ENCODE data around the gene DYNLL1.
"Not testable (repeated sequence)": the region's sequence is repeated elsewhere in the genome, so short reads cannot be mapped to it uniquely, and the experiment has no call there.

DYNLL1 gene

DNA sequence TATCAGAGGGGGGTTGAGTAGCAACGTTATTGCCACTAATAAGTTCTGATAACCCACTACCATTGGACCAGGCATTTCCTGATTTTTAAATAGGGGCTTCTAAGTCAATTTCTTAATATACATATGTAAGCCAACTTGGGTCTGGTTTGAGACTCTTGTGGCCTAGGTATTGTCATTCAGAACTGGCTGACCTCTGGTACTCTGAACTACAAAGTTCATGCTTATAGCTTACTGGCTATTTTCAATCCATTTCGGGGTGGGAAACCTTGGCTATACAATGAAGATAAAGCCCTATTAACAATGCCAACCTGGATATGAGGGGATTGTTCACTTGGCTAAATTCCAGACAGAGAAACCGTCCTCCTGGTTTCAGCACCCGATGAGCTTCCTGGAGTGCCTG lies 8.7 kb downstream of the DYNLL1 start:
- no peak overlapping the region for H3K27ac ChIP-seq (ENCODE audit: low read depth, low read length)
- H3K4me3 ChIP-seq (ENCODE audit: low read depth in 1 of 2, low read length in 2 of 2): no peak overlapping the region
- H3K36me3 ChIP-seq (ENCODE audit: control insufficient read depth in 1 of 2, insufficient read depth in 2 of 2, low read length in 2 of 2): peaks cover 12 to 34% of the 10 kb centered on the region in 2 donors
- H3K4me1 ChIP-seq (ENCODE audit: control insufficient read depth in 1 of 2, insufficient read depth in 2 of 2, low read length in 2 of 2): no peaks in the 10 kb centered on the region
- no peaks in the 10 kb centered on the region for H3K27me3 ChIP-seq (ENCODE audit: control insufficient read depth in 1 of 2, insufficient read depth in 2 of 2, low read length in 2 of 2)
- H3K9me3 ChIP-seq (ENCODE audit: control insufficient read depth in 1 of 2, low read length in 2 of 2): no peaks in the 10 kb centered on the region
- H3K9ac ChIP-seq (ENCODE audit: low read depth in 1 of 2, low read length in 2 of 2): no peak overlapping the region

DNA sequence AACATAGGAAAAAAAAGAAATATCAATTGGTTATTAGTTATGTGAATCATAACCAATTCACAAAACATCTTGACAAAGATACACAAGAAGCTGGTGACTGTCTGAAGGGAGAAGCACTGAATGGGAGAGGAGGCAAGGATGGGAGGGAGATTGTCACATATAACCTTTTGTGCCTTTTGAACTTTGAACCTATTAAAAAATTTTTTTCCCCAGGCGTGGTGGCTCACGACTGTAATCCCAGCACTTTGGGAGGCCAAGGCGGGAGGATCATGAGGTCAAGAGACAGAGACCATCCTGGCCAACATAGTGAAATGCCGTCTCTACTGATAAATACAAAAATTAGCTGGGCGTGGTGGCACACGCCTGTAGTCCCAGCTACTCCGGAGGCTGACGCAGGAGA lies 12.6 kb downstream of the DYNLL1 start:
- Histone ChIP-seq H3K9ac (ENCODE audit: low read depth in 1 of 2, low read length in 2 of 2) (no peak overlapping the region), H3K27ac (ENCODE audit: low read depth, low read length) (no peak overlapping the region), H3K4me1 (ENCODE audit: control insufficient read depth in 1 of 2, insufficient read depth in 2 of 2, low read length in 2 of 2) (no peaks in the 10 kb centered on the region), H3K4me3 (ENCODE audit: low read depth in 1 of 2, low read length in 2 of 2) (no peak overlapping the region), H3K36me3 (ENCODE audit: control insufficient read depth in 1 of 2, insufficient read depth in 2 of 2, low read length in 2 of 2) (peaks cover 17 to 39% of the 10 kb centered on the region in 2 donors), H3K27me3 (ENCODE audit: control insufficient read depth in 1 of 2, insufficient read depth in 2 of 2, low read length in 2 of 2) (no peaks in the 10 kb centered on the region), H3K9me3 (ENCODE audit: control insufficient read depth in 1 of 2, low read length in 2 of 2) (no peaks in the 10 kb centered on the region)

DNA sequence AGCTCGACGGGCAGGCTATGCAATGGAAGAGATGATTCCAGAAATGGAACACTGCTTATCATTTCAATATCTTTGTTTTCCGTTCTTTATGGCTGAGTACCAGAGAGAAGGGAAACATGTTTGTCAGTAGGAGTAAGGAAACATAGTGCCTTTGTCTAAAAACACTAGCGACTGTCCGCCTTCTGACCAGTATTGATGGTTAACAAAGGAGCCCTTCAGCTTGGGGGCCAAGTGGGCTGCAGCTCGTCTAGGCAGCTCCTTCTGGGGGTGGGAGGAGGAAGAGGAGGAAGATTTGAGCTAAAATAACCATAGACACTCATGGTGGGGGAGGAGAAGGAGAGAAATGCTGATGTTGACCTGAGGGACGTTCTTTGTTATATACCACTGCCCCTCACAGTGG lies 18.1 kb downstream of the DYNLL1 start:
- no peak overlapping the region for H3K9ac ChIP-seq (ENCODE audit: low read depth in 1 of 2, low read length in 2 of 2)

DNA sequence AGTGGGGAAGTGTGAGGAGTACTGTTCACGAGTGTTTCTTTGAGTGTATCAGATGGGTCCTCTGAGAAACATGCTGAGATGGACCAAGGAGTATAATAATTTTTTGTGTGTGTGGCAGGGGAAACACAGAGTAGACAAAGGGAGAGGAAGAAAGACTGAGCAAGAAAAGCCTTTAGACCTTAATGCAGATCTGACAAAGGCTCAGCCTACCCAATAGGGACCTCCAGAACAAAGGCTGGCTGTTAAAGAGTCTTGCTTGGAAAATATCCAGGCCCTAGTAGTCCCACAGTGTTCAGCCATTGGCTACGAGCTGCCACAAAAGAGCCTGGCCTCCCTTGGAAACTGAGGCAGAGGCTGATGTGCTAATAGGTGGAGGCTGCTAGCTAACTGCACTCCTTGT lies 19.6 kb downstream of the DYNLL1 start:
- Histone ChIP-seq H3K4me1 (ENCODE audit: control insufficient read depth in 1 of 2, insufficient read depth in 2 of 2, low read length in 2 of 2) (no peaks in the 10 kb centered on the region), H3K27ac (ENCODE audit: low read depth, low read length) (no peak overlapping the region), H3K9me3 (ENCODE audit: control insufficient read depth in 1 of 2, low read length in 2 of 2) (no peaks in the 10 kb centered on the region), H3K9ac (ENCODE audit: low read depth in 1 of 2, low read length in 2 of 2) (no peak overlapping the region), H3K27me3 (ENCODE audit: control insufficient read depth in 1 of 2, insufficient read depth in 2 of 2, low read length in 2 of 2) (no peaks in the 10 kb centered on the region), H3K36me3 (ENCODE audit: control insufficient read depth in 1 of 2, insufficient read depth in 2 of 2, low read length in 2 of 2) (peaks cover 19 to 37% of the 10 kb centered on the region in 2 donors), H3K4me3 (ENCODE audit: low read depth in 1 of 2, low read length in 2 of 2) (no peak overlapping the region)

More for the DNA sequence above, 18.1 kb downstream of the DYNLL1 start:
- Histone ChIP-seq H3K4me1 (ENCODE audit: control insufficient read depth in 1 of 2, insufficient read depth in 2 of 2, low read length in 2 of 2) (no peaks in the 10 kb centered on the region), H3K27me3 (ENCODE audit: control insufficient read depth in 1 of 2, insufficient read depth in 2 of 2, low read length in 2 of 2) (no peaks in the 10 kb centered on the region), H3K36me3 (ENCODE audit: control insufficient read depth in 1 of 2, insufficient read depth in 2 of 2, low read length in 2 of 2) (peaks cover 23 to 49% of the 10 kb centered on the region in 2 donors), H3K9me3 (ENCODE audit: control insufficient read depth in 1 of 2, low read length in 2 of 2) (no peaks in the 10 kb centered on the region), H3K4me3 (ENCODE audit: low read depth in 1 of 2, low read length in 2 of 2) (no peak overlapping the region), H3K27ac (ENCODE audit: low read depth, low read length) (no peak overlapping the region)

- not testable (repeated sequence) for H3K4me3 ChIP-seq (ENCODE audit: low read depth in 1 of 2, low read length in 2 of 2); H3K27ac ChIP-seq (ENCODE audit: low read depth, low read length); H3K9me3 ChIP-seq (ENCODE audit: control insufficient read depth in 1 of 2, low read length in 2 of 2); H3K9ac ChIP-seq (ENCODE audit: low read depth in 1 of 2, low read length in 2 of 2); H3K4me1 ChIP-seq (ENCODE audit: control insufficient read depth in 1 of 2, insufficient read depth in 2 of 2, low read length in 2 of 2); H3K27me3 ChIP-seq (ENCODE audit: control insufficient read depth in 1 of 2, insufficient read depth in 2 of 2, low read length in 2 of 2)
- H3K36me3 ChIP-seq (ENCODE audit: control insufficient read depth in 1 of 2, insufficient read depth in 2 of 2, low read length in 2 of 2): peaks cover 9 to 40% of the 10 kb centered on the region in 2 donors
These were observed 23.4 kb downstream of the DYNLL1 start for GRCh38 chr12:120519324-120519723.

GRCh38 chr12:120522568-120522967 lies 26.7 kb downstream of the DYNLL1 start:
- Histone ChIP-seq H3K27me3 (ENCODE audit: control insufficient read depth in 1 of 2, insufficient read depth in 2 of 2, low read length in 2 of 2) (no peaks in the 10 kb centered on the region), H3K9ac (ENCODE audit: low read depth in 1 of 2, low read length in 2 of 2) (no peak overlapping the region), H3K9me3 (ENCODE audit: control insufficient read depth in 1 of 2, low read length in 2 of 2) (no peaks in the 10 kb centered on the region), H3K36me3 (ENCODE audit: control insufficient read depth in 1 of 2, insufficient read depth in 2 of 2, low read length in 2 of 2) (peaks cover 0 to 15% of the 10 kb centered on the region in 2 donors), H3K27ac (ENCODE audit: low read depth, low read length) (no peak overlapping the region), H3K4me1 (ENCODE audit: control insufficient read depth in 1 of 2, insufficient read depth in 2 of 2, low read length in 2 of 2) (no peaks in the 10 kb centered on the region), H3K4me3 (ENCODE audit: low read depth in 1 of 2, low read length in 2 of 2) (no peak overlapping the region)

DNA sequence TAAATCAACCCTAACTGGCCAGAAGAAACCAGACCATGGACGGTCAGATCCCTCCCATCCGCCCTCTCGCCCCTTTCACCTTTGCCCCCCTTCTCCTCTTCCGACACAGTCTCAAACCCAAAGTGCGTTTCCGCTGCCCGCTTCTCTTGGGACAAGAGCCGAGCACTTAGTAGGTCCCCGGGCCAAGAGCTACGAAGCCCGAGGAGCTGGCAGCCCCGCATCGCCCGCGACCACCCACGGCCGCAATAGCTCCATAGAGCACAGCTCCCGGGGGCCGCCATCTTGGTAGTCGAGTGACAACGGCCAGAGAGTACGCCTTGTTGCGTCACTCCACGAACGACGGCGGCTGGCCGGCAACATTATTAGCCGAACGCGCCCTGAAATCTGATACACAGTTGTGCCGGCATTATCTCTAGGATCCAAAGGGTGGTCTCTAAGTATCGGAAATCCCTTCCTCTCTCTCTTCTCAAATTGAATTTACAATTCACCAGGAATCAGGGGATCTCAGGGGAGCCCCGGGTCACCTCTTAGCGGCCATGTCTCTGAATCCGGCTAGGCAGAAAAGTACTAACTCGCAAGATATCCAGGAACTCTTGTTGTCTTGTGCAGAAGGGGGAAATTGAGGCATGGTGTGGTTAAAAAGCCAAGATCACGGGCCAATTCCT lies 33.1 kb downstream of the DYNLL1 start, which contains the start of gene COQ5:
COQ5 (minus strand) TSS at position 298 of the 665 bp plus-strand sequence; CDS start at position 281, 17 bp downstream.
- Histone ChIP-seq H3K27ac (ENCODE audit: low read depth, low read length) (peak within 1 kb of the TSS; percentile 85), H3K9me3 (ENCODE audit: control insufficient read depth in 1 of 2, low read length in 2 of 2) (no peaks in the 10 kb centered on the region), H3K4me1 (ENCODE audit: control insufficient read depth in 1 of 2, insufficient read depth in 2 of 2, low read length in 2 of 2) (peaks cover 4 to 5% of the 10 kb centered on the region in 2 donors), H3K27me3 (ENCODE audit: control insufficient read depth in 1 of 2, insufficient read depth in 2 of 2, low read length in 2 of 2) (no peaks in the 10 kb centered on the region), H3K36me3 (ENCODE audit: control insufficient read depth in 1 of 2, insufficient read depth in 2 of 2, low read length in 2 of 2) (peaks cover 0 to under 1% of the 10 kb centered on the region in 2 donors), H3K9ac (ENCODE audit: low read depth in 1 of 2, low read length in 2 of 2) (peak within 1 kb of the TSS; percentile 79 to 98), H3K4me3 (ENCODE audit: low read depth in 1 of 2, low read length in 2 of 2) (peak within 1 kb of the TSS; percentile 82 to 93)

DNA sequence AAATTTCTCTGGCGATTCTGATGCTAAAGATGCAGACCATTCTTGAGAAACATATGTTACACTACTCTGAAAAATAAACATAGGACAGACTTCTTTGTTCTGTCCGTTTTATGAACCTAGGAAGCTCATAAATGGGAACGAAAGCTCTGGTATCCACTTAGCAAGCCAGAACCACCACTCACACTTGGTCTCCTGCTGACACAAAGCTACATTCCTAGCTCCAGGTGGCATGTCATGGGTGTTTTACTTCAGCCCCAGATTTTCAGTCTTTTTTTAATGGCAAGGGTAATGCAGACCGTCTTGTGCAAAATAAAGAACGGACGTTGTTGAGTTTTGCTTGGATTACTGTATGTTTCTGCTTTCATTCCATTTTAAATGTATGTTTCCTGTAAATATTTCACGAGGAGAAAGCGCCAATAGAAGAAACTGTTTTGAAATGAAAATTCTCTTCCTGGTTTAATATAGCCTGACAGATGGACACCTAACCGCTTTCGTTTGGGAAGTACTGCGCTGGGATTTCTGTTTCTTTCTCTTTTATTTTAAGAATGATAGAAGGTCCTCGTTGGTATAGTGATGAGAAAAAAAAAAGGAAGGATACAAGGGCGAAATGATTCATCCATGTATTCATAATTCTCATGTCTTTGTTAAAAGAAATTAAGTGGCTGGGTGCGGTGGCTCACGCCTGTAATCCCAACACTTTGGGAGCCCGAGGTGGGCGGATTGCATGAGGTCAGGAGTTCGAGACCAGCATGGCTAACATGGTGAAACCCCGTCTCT lies 33.9 kb downstream of the DYNLL1 start:
- no peaks in the 10 kb centered on the region for H3K9me3 ChIP-seq (ENCODE audit: control insufficient read depth in 1 of 2, low read length in 2 of 2)
- peak overlapping the region; percentile 79 to 98 for H3K9ac ChIP-seq (ENCODE audit: low read depth in 1 of 2, low read length in 2 of 2)
- peak overlapping the region; percentile 85 for H3K27ac ChIP-seq (ENCODE audit: low read depth, low read length)
- peaks cover 4 to 5% of the 10 kb centered on the region in 2 donors for H3K4me1 ChIP-seq (ENCODE audit: control insufficient read depth in 1 of 2, insufficient read depth in 2 of 2, low read length in 2 of 2)
- H3K27me3 ChIP-seq (ENCODE audit: control insufficient read depth in 1 of 2, insufficient read depth in 2 of 2, low read length in 2 of 2): no peaks in the 10 kb centered on the region
- peak overlapping the region; percentile 82 to 93 for H3K4me3 ChIP-seq (ENCODE audit: low read depth in 1 of 2, low read length in 2 of 2)
- no peaks in the 10 kb centered on the region for H3K36me3 ChIP-seq (ENCODE audit: control insufficient read depth in 1 of 2, insufficient read depth in 2 of 2, low read length in 2 of 2)

DNA sequence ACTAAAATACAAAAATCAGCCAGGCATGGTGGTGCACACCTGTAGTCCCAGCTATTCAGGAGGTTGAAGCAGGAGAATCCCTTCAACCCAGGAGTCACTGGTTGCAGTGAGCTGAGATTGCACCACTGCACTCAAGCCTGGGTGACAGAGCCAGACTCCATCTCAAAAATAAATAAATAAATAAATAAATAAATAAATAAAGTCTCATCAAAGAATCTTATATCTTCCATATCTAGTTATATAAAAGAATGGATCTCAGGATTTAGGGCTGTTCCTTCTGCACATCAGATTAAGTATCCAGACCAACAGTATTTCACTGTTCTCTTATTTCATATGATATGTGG lies 34.5 kb downstream of the DYNLL1 start:
- H3K36me3 ChIP-seq (ENCODE audit: control insufficient read depth in 1 of 2, insufficient read depth in 2 of 2, low read length in 2 of 2); H3K9ac ChIP-seq (ENCODE audit: low read depth in 1 of 2, low read length in 2 of 2); H3K27ac ChIP-seq (ENCODE audit: low read depth, low read length): not testable (repeated sequence)

DNA sequence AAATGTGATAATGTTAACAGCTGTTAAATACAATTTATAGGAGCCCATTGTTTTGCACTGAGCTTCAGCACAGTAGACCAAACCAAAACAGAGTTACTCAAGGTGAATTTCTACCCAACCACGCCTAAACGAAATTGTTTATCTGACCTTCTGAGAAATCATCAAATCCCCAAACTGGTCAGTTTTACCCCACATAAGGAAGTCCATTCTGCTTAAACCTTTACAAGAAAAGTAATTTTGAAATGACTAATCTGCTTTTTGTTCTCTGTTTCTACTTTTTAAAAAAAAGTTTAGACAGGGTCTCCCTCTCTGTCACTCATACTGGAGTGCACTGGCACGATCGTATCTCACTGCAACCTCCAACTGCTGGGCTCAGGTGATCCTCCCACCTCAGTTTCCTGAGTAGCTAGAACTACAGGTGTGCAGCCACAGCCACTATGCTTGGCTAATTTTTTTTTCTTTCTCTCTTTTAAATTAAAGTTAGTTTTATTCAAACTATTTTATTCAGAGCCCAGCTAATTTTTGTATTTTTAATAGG lies 36.9 kb downstream of the DYNLL1 start:
- Histone ChIP-seq H3K9ac (ENCODE audit: low read depth in 1 of 2, low read length in 2 of 2) (no peak overlapping the region), H3K9me3 (ENCODE audit: control insufficient read depth in 1 of 2, low read length in 2 of 2) (no peaks in the 10 kb centered on the region), H3K36me3 (ENCODE audit: control insufficient read depth in 1 of 2, insufficient read depth in 2 of 2, low read length in 2 of 2) (peaks cover 0 to 4% of the 10 kb centered on the region in 2 donors), H3K27ac (ENCODE audit: low read depth, low read length) (no peak overlapping the region), H3K4me3 (ENCODE audit: low read depth in 1 of 2, low read length in 2 of 2) (no peak overlapping the region), H3K4me1 (ENCODE audit: control insufficient read depth in 1 of 2, insufficient read depth in 2 of 2, low read length in 2 of 2) (peaks cover 18 to 27% of the 10 kb centered on the region in 2 donors), H3K27me3 (ENCODE audit: control insufficient read depth in 1 of 2, insufficient read depth in 2 of 2, low read length in 2 of 2) (no peaks in the 10 kb centered on the region)

More for the DNA sequence above, 34.5 kb downstream of the DYNLL1 start:
- H3K4me3 ChIP-seq (ENCODE audit: low read depth in 1 of 2, low read length in 2 of 2): peak overlapping the region; percentile 82 to 93
- H3K27me3 ChIP-seq (ENCODE audit: control insufficient read depth in 1 of 2, insufficient read depth in 2 of 2, low read length in 2 of 2); H3K9me3 ChIP-seq (ENCODE audit: control insufficient read depth in 1 of 2, low read length in 2 of 2); H3K4me1 ChIP-seq (ENCODE audit: control insufficient read depth in 1 of 2, insufficient read depth in 2 of 2, low read length in 2 of 2): not testable (repeated sequence)
